Subcutaneous adipose tissue (tissue), 4 donors: ENCODE results near the gene IRF7. TPM values are rescaled to one million over a fixed set of nuclear protein-coding genes. Genes with fewer than 3 reads are reported as not detected.

Experiments
- total RNA-seq, 4 donors: library from RNA; depleted of rRNA; stranded (reverse); fragments of >200 nt; gene quantifications; one replicate each; pipeline ENCODE4 v1.1.0, GENCODE V29; 2016
- TF ChIP-seq, protein P1 (sequence below): fragments of 450-650 bp; IDR thresholded peaks from one replicate; pipeline ENCODE4 v1.5.1; 2016; ENCODE audit warnings: low read depth, mild to moderate bottlenecking, control low read depth, antibody characterized with exemption, moderate library complexity

IRF7 gene
- 10 to 100 TPM in 3 of 4 donors, 1 to 10 TPM in 1; 3.6 to 40.9 (median 17.0) TPM for total RNA-seq

DNA sequence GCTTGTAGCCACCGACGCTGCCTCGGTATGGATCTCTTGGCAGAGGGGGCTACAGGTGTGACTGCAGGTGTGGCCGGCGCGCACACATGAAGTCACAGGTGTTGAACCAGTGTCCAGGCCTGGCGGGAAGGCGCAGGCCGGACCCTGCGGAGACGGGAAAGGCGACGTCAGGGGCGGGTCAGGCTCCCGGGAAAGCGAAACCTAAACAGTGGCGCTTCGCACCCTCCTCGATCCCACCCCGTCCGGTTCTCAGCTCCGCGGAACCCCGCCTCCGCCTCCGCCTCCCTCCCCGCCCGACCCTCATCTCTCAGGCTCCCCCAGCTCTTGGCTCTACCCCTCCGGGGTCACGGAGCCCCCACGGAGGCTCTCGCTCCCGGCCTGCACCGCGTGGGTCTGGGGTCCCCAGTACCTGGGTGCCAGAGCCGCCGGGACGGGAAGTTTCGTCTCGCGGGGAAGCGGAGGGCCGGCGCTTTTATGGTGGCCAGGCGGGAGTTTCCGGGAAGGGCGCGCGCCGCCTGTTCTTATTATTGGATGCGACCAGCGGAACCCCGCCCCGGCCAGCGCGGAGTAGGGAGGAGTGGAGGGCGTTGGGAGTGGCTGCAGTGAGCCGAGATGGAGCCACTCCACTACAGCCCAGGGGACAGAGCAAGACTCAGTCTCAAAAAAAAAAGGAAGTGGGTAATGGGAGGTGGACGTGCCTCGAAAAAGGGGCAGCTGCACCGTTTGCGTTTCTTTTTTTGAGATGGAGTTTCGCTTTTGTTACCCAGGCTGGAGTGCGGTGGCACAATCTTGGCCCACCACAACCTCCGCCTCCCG, at the start of gene IRF7:
IRF7 (minus strand) TSS at position 447 of the 816 bp plus-strand sequence. CDS start 586 bp downstream, outside the sequence.
- TF ChIP-seq, protein P1, sequence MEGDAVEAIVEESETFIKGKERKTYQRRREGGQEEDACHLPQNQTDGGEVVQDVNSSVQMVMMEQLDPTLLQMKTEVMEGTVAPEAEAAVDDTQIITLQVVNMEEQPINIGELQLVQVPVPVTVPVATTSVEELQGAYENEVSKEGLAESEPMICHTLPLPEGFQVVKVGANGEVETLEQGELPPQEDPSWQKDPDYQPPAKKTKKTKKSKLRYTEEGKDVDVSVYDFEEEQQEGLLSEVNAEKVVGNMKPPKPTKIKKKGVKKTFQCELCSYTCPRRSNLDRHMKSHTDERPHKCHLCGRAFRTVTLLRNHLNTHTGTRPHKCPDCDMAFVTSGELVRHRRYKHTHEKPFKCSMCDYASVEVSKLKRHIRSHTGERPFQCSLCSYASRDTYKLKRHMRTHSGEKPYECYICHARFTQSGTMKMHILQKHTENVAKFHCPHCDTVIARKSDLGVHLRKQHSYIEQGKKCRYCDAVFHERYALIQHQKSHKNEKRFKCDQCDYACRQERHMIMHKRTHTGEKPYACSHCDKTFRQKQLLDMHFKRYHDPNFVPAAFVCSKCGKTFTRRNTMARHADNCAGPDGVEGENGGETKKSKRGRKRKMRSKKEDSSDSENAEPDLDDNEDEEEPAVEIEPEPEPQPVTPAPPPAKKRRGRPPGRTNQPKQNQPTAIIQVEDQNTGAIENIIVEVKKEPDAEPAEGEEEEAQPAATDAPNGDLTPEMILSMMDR, result no peak

DNA sequence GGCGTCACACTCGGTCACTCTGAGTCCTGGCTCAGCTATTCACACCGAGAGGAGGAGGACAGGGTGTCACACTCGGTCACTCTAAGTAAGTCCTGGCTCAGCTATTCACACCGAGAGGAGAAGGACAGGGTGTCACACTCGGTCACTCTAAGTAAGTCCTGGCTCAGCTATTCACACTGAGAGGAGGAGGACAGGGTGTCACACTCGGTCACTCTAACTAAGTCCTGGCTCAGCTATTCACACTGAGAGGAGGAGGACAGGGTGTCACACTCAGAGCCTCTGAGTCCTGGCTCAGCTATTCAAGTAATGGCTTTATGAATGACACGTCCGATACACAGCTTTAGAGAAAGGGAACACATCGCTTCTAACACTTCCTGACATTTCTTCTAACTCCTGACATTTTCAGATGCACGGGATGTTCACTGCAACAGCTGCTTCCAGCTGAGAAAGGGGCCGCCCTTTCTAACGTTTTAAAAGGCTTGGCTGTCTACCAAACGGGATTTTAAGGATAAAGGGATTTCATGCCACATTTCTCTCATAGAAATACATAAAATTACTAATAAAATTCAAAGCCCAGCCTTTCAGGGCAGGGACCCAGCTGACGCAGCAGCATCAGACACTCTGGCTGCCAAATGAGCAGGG, 49.4 kb upstream of the IRF7 start:
- TF ChIP-seq, protein P1, result no peak

DNA sequence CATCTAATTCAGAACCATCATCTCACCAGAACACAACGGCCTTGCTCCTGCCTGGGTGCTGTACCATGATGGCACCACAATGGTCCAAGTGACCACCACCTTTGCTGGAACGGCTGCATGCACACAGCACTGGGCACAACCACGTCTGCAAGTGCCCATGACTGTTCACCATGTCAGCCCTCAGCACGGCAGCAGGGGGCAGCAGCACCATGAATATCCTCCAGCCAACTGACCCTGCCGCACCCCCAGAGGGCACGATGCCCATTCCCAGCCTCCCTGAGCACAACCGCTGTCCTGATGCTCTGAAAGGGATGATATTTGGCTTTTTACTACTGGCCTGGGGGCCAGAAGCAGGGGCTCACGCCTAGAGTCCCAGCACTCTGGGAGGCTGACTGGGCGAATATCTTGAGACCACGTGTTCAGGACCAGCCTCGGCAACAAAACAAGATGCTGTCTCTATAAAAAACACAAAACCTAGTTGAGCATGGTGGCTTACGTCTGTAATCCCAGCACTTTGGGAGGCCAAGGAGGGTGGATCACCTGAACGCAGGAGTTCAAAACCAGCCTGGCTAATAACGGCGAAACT, 47.0 kb upstream of the IRF7 start:
- TF ChIP-seq, protein P1, result no peak

DNA sequence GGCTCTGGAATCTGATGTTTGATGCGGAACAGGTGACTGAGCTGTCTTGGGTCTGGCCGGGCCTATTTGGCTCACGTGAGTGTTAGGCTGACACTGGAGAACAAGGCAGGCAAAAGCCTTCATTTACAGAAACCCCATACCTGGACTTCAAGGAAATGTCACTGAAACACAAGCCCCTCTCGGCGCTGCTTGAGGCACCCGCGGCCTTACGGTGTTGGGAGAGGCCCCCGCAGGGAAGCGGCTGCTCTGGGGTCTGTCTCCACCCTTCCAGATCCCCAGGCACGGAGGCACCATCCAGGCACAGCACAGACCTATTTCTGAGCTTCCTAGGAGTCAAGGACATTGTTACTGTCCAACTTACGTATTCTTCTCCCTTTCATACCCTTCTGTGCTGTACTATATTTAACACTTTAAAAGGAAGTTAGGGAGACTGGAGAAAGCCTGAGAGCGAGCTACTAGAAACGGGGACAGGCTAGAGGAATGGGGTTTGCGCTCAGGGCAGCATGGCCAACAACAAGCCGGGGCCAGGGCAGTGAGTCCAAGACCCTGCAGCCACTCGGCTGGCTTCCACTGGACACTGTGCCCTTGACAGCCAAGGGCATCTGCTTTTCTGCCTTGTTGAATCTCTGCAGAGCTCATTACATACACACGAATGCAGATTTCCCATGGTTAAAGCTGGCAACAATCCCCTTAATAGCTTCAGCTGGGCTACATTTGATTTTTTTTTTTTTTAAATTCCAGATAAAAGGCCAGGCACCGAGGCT, 45.1 kb upstream of the IRF7 start:
- TF ChIP-seq, protein P1, result no peak

DNA sequence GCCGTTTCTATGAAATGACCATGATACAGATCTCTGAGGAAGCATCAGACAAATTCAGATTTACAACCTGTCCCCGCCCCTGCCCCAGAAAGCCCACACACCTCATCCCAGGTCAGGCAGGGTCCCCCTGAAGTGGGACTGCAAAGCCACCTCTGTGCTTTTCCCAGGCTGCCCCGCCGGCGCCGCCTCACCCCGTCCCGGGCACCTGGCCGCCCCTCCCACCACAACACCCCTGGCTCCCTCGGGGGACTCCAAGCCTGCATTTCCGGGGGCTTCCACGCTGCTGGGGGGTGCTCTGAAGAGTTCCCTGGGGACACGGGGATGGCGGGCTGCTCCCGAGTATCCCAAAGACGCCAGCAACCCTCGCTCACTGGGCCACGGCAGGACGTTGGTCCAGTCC, 44.5 kb upstream of the IRF7 start:
- TF ChIP-seq, protein P1, result no peak

DNA sequence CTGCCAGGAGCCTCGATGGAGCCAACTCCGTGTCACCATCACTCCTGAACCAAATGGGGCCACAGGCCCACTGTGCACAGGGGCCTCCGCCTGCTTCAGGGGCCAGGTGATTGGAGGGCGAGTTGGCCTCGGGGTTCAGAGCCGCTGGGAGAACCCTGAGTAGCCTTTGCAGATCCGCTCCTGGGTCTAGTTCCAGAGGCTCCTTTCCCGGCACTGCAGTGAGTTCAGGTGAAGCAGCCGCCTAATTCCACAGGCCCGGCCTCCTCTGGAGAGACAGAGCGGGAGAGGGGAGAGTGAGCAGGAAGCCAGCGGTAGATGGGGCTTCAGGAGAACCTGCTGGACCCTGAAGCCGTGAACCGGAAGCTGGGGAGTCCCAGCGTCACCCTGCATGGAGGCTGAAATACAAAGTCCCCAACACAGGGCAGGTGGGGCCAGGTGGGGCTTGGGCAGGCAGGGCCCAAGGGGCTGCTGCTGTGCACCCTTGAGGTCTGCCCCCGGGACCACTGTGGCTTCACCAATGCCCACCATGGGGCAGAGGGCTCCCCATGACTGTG, 43.9 kb upstream of the IRF7 start:
- TF ChIP-seq, protein P1, result no peak
